GM12891 (cell line): ENCODE data around the gene CHAC1.
"Not testable (repeated sequence)": the region's sequence is repeated elsewhere in the genome, so short reads cannot be mapped to it uniquely, and the experiment has no call there.

Experiments used
- POLR2A ChIP-seq: IDR thresholded peaks from 2 replicates; pipeline ENCODE4 v1.6.1; 2011; ENCODE audit warnings: low read depth, low read length, control low read depth
- POLR2AphosphoS5 ChIP-seq: IDR thresholded peaks from 2 replicates; pipeline ENCODE4 v1.6.1; 2011; ENCODE audit warnings: low read depth, low read length, control low read depth
- POU2F2 ChIP-seq: IDR thresholded peaks from 2 replicates; pipeline ENCODE4 v1.6.1; 2011; ENCODE audit warnings: low read depth, mild to moderate bottlenecking, control low read depth, low read length, moderate library complexity

DNA sequence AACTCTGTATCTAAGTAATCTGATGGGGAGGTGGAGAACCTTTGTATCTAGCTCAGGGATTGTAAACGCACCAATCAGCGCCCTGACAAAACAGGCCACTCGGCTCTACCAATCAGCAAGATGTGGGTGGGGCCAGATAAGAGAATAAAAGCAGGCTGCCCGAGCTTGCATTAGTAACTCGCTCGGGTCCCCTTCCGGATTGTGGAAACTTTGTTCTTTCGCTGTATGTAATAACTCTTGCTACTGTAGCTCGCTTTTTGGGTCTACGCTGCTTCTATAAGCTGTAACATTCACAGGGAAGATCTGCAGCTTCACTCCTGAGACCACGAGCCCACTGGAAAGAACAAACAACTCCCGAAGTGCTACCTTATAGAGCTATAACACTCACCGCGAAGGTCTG lies 9.0 kb downstream of the CHAC1 start:
- not testable (repeated sequence) for TF ChIP-seq POLR2A, POU2F2, POLR2AphosphoS5
